H9 (cell line): Measurements from ENCODE around the gene NRXN3. TPM values are rescaled to one million over a fixed set of nuclear protein-coding genes. Genes with fewer than 3 reads are reported as not detected.

ENCODE experiments used
- DNase-seq: peaks from one replicate; pipeline ENCODE4 v3.0.0-alpha.2; 2017
- H2AFZ ChIP-seq: one replicate; pipeline ENCODE4 v1.6.1; 2013; ENCODE audit warnings: mild to moderate bottlenecking, low read length, control low read depth, moderate library complexity
- H2AK5ac ChIP-seq: 2 replicates; pipeline ENCODE4 v1.6.1; 2013; ENCODE audit warnings: low read length, control low read depth, mixed read lengths; ENCODE audit not compliant: insufficient read length
- H2BK120ac ChIP-seq: one replicate; pipeline ENCODE4 v1.6.1; 2013; ENCODE audit warnings: low read depth, mild to moderate bottlenecking, low read length, control low read depth, inconsistent platforms; ENCODE audit not compliant: poor library complexity, severe bottlenecking
- H2BK12ac ChIP-seq: 2 replicates; pipeline ENCODE4 v1.6.1; 2013; ENCODE audit warnings: low read length, control low read depth, mixed read lengths, low read depth; ENCODE audit not compliant: insufficient read length
- H2BK15ac ChIP-seq: 2 replicates; pipeline ENCODE4 v1.6.1; 2013; ENCODE audit warnings: low read depth, low read length, control low read depth
- H2BK20ac ChIP-seq: one replicate; pipeline ENCODE4 v1.6.1; 2013; ENCODE audit warnings: low read depth, mild to moderate bottlenecking, low read length, control low read depth, inconsistent platforms; ENCODE audit not compliant: poor library complexity, severe bottlenecking
- H2BK5ac ChIP-seq: 2 replicates; pipeline ENCODE4 v1.6.1; 2013; ENCODE audit warnings: low read length, control low read depth, mixed read lengths; ENCODE audit not compliant: insufficient read length
- H3K14ac ChIP-seq: 2 replicates; pipeline ENCODE4 v1.6.1; 2013; ENCODE audit warnings: low read length, control low read depth; ENCODE audit not compliant: insufficient read depth
- H3K18ac ChIP-seq: 2 replicates; pipeline ENCODE4 v1.6.1; 2013; ENCODE audit warnings: low read depth, mild to moderate bottlenecking, mixed read lengths, low read length, control low read depth; ENCODE audit not compliant: insufficient read length
- H3K23ac ChIP-seq: 2 replicates; pipeline ENCODE4 v1.6.1; 2013; ENCODE audit warnings: low read length, control low read depth, mixed read lengths, low read depth; ENCODE audit not compliant: insufficient read length
- H3K23me2 ChIP-seq: 2 replicates; pipeline ENCODE4 v1.6.1; 2013; ENCODE audit warnings: low read depth, mild to moderate bottlenecking, mixed read lengths, low read length, control low read depth; ENCODE audit not compliant: insufficient read length, poor library complexity, severe bottlenecking
- H3K27ac ChIP-seq: 2 replicates; pipeline ENCODE4 v1.5.1; 2013; ENCODE audit warnings: low read length, control low read depth, mixed read lengths, low read depth; ENCODE audit not compliant: insufficient read length
- H3K27me3 ChIP-seq: 2 replicates; pipeline ENCODE4 v1.6.1; 2013; ENCODE audit warnings: low read length, control low read depth, inconsistent platforms; ENCODE audit not compliant: insufficient read depth
- H3K4ac ChIP-seq: 2 replicates; pipeline ENCODE4 v1.6.1; 2013; ENCODE audit warnings: low read depth, mild to moderate bottlenecking, control low read depth, inconsistent platforms, low read length, moderate library complexity
- H3K4me1 ChIP-seq: 2 replicates; pipeline ENCODE4 v1.6.1; 2013; ENCODE audit warnings: low read length, control low read depth, inconsistent platforms; ENCODE audit not compliant: insufficient read depth
- H3K4me2 ChIP-seq: 2 replicates; pipeline ENCODE4 v1.6.1; 2013; ENCODE audit warnings: low read length, control low read depth, mixed read lengths; ENCODE audit not compliant: insufficient read length, insufficient read depth
- H3K56ac ChIP-seq: 2 replicates; pipeline ENCODE4 v1.6.1; 2013; ENCODE audit warnings: low read depth, mild to moderate bottlenecking, mixed read lengths, low read length, control low read depth; ENCODE audit not compliant: insufficient read length
- H3K79me1 ChIP-seq: 2 replicates; pipeline ENCODE4 v1.6.1; 2013; ENCODE audit warnings: low read depth, mild to moderate bottlenecking, moderate library complexity, low read length, control low read depth, inconsistent platforms; ENCODE audit not compliant: insufficient read depth, poor library complexity, severe bottlenecking
- H3K79me2 ChIP-seq: 2 replicates; pipeline ENCODE4 v1.6.1; 2013; ENCODE audit warnings: low read length, control low read depth, inconsistent platforms; ENCODE audit not compliant: insufficient read depth
- H3K9ac ChIP-seq: 2 replicates; pipeline ENCODE4 v1.6.1; 2013; ENCODE audit warnings: low read length, control low read depth, mixed read lengths; ENCODE audit not compliant: insufficient read length; ENCODE audit errors: extremely low read depth
- H3K9me3 ChIP-seq: one replicate; pipeline ENCODE4 v1.6.1; 2013; ENCODE audit warnings: low read depth, low read length, inconsistent platforms; ENCODE audit not compliant: control insufficient read depth
- H3T11ph ChIP-seq: one replicate; pipeline ENCODE4 v1.6.1; 2013; ENCODE audit warnings: mild to moderate bottlenecking, low read length, control low read depth, inconsistent platforms
- H4K20me1 ChIP-seq: one replicate; pipeline ENCODE4 v1.6.1; 2013; ENCODE audit not compliant: control insufficient read depth, insufficient read length, insufficient read depth
- H4K5ac ChIP-seq: 2 replicates; pipeline ENCODE4 v1.6.1; 2013; ENCODE audit warnings: low read depth, mild to moderate bottlenecking, mixed read lengths, low read length, control low read depth; ENCODE audit not compliant: insufficient read length
- H4K8ac ChIP-seq: replicated peaks from 2 replicates; pipeline ENCODE4 v1.6.1; 2013; ENCODE audit warnings: low read length, control low read depth, mixed read lengths, low read depth; ENCODE audit not compliant: insufficient read length
- H4K91ac ChIP-seq: 2 replicates; pipeline ENCODE4 v1.6.1; 2013; ENCODE audit warnings: low read depth, mild to moderate bottlenecking, moderate library complexity, mixed read lengths, low read length, control low read depth; ENCODE audit not compliant: insufficient read length
- H3K27ac Mint-ChIP-seq, 3 experiments: 2 replicates in 2 of 3; 3 replicates in 1 of 3; pipeline ENCODE4 v1.8.0; 2020 to 2021; ENCODE audit warnings: mixed read lengths in 3 of 3, mild to moderate bottlenecking in 1 of 3, moderate library complexity in 1 of 3
- H3K27me3 Mint-ChIP-seq: 2 replicates; pipeline ENCODE4 v1.8.0; 2021; ENCODE audit warnings: low read depth, mild to moderate bottlenecking, moderate library complexity, mixed read lengths
- H3K36me3 Mint-ChIP-seq, 3 experiments: 2 replicates in 2 of 3; 3 replicates in 1 of 3; pipeline ENCODE4 v1.8.0; 2020 to 2021; ENCODE audit warnings: low read depth in 3 of 3, mixed read lengths in 3 of 3; ENCODE audit not compliant: insufficient read depth in 1 of 3
- H3K4me1 Mint-ChIP-seq, 2 experiments: 2 replicates each; pipeline ENCODE4 v1.8.0; 2020; ENCODE audit warnings: mixed read lengths in 2 of 2
- H3K4me3 Mint-ChIP-seq, 2 experiments: 2 replicates in 1 of 2; 3 replicates in 1 of 2; pipeline ENCODE4 v1.8.0; 2020 to 2021; ENCODE audit warnings: mild to moderate bottlenecking in 2 of 2, mixed read lengths in 2 of 2, moderate library complexity in 1 of 2
- H3K9me3 Mint-ChIP-seq, 2 experiments: 2 replicates in 1 of 2; 3 replicates in 1 of 2; pipeline ENCODE4 v1.8.0; 2020; ENCODE audit warnings: mild to moderate bottlenecking in 2 of 2, mixed read lengths in 2 of 2, moderate library complexity in 1 of 2
- WGBS: extraction: QIAGEN DNeasy Blood & Tissue Kit; methylation state at CpG from one replicate; pipeline ENCODE4 v1.1.7; 2013; ENCODE audit warnings: missing lambda C conversion rate, low lambda C conversion rate, mixed read lengths; ENCODE audit not compliant: insufficient read length; ENCODE audit errors: extremely low coverage; 5-methylcytosine and 5-hydroxymethylcytosine counted together
- total RNA-seq: library from RNA; stranded (reverse); gene quantifications from 2 replicates; pipeline ENCODE4 v1.2.1, GENCODE V29; 2021
- TF ChIP-seq, protein P1 (sequence below): fragments of 200-600 bp; sonication (generic); conservative IDR thresholded peaks from 3 replicates; pipeline ENCODE4 v1.8.0; 2021; ENCODE audit warnings: antibody characterized with exemption, mild to moderate bottlenecking

The NRXN3 gene
- total RNA-seq, 1 experiment from 2014 or later = 1.8 TPM

DNA sequence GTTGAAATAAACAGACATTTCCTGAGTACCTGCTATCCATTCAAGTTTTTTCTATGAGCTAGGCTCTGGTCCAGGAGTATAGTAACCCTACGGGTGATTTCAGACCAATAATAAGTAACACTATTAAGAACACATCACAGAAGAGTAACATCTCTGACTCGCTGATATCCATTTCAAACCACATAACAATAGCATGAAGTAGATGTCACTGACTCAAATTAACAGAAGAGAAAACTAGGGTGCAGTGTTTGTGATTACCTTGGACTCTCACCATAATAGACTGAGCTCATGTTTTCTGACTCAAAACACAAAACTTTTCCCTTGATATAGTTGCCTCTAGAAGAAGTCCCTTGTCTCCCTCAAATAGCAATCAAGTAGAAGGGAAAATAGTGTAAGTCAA, 1618.2 kb downstream of the NRXN3 start:
- Histone ChIP-seq H3T11ph (no peak overlapping the region), H3K4me1 (no peaks in the 10 kb centered on the region; the same call in none of the 2 replicates), H2AK5ac (no peak overlapping the region), H2BK5ac (no peak overlapping the region), H3K79me1 (no peaks in the 10 kb centered on the region), H3K18ac (no peak overlapping the region), H3K56ac (no peak overlapping the region), H4K8ac (no peak overlapping the region), H3K4ac (no peak overlapping the region), H2BK12ac (no peak overlapping the region), H3K14ac (no peak overlapping the region), H3K23me2 (no peaks in the 10 kb centered on the region), H2BK120ac (no peak overlapping the region), H3K27ac (no peak overlapping the region), H2AFZ (no peak overlapping the region), H4K20me1 (no peaks in the 10 kb centered on the region), H2BK15ac (no peak overlapping the region), H3K27me3 (no peaks in the 10 kb centered on the region), H2BK20ac (no peak overlapping the region), H3K23ac (no peak overlapping the region), H3K4me2 (no peak overlapping the region), H3K79me2 (no peaks in the 10 kb centered on the region), H4K91ac (no peak overlapping the region), H4K5ac (no peak overlapping the region), H3K9ac (no peak overlapping the region), H3K9me3 (no peaks in the 10 kb centered on the region)
- TF ChIP-seq, protein P1, sequence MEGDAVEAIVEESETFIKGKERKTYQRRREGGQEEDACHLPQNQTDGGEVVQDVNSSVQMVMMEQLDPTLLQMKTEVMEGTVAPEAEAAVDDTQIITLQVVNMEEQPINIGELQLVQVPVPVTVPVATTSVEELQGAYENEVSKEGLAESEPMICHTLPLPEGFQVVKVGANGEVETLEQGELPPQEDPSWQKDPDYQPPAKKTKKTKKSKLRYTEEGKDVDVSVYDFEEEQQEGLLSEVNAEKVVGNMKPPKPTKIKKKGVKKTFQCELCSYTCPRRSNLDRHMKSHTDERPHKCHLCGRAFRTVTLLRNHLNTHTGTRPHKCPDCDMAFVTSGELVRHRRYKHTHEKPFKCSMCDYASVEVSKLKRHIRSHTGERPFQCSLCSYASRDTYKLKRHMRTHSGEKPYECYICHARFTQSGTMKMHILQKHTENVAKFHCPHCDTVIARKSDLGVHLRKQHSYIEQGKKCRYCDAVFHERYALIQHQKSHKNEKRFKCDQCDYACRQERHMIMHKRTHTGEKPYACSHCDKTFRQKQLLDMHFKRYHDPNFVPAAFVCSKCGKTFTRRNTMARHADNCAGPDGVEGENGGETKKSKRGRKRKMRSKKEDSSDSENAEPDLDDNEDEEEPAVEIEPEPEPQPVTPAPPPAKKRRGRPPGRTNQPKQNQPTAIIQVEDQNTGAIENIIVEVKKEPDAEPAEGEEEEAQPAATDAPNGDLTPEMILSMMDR = no peak
- H3K27me3 Mint-ChIP-seq = no peaks in the 10 kb centered on the region
- H3K9me3 Mint-ChIP-seq = peaks cover 9% of the 10 kb centered on the region in 2 experiments; a peak in 4 of 5 replicates
- no peak overlapping the region for H3K4me3 Mint-ChIP-seq
- peaks cover 6 to 9% of the 10 kb centered on the region in 2 experiments for H3K4me1 Mint-ChIP-seq
- no peak overlapping the region for H3K27ac Mint-ChIP-seq
- WGBS = no CpG with 5 or more reads among the region's 2 CpGs
- H3K36me3 Mint-ChIP-seq = peaks cover 0 to 16% (median 3%) of the 10 kb centered on the region in 3 experiments; a peak in 3 of 7 replicates
- DNase-seq = no peak
